Naive B cell (primary cell): ENCODE results near the gene EIF4E2. TPM values are rescaled to one million over a fixed set of nuclear protein-coding genes. Genes with fewer than 3 reads are reported as not detected.
"Not testable (repeated sequence)": the region's sequence is repeated elsewhere in the genome, so short reads cannot be mapped to it uniquely, and the experiment has no call there.

Source experiments
- ATAC-seq, 2 donors: fragments of 150-1000 bp; cut with Tn5 transposase; 2 replicates each; pipeline ENCODE4 v1.10.0; 2021; ENCODE audit warnings: low read depth in 2 of 2, mild to moderate bottlenecking in 2 of 2, moderate library complexity in 2 of 2
- DNase-seq: peaks from one replicate; pipeline ENCODE4 v3.0.0; 2022
- H3K27ac Mint-ChIP-seq, 6 donors: one replicate each; pipeline ENCODE4 v1.8.0; 2020 to 2022; ENCODE audit warnings: mild to moderate bottlenecking in 6 of 6, mixed read lengths in 6 of 6, moderate library complexity in 5 of 6, inconsistent platforms in 2 of 6
- H3K27me3 Mint-ChIP-seq, 3 donors: one replicate each; pipeline ENCODE4 v1.8.0; 2021 to 2022; ENCODE audit warnings: mixed read lengths in 3 of 3, mild to moderate bottlenecking in 1 of 3
- H3K36me3 Mint-ChIP-seq, 2 donors: one replicate each; pipeline ENCODE4 v1.8.0; 2020 to 2022; ENCODE audit warnings: mixed read lengths in 2 of 2, inconsistent platforms in 1 of 2, mild to moderate bottlenecking in 1 of 2
- H3K4me1 Mint-ChIP-seq, 3 donors: one replicate each; pipeline ENCODE4 v1.8.0; 2020 to 2022; ENCODE audit warnings: mixed read lengths in 3 of 3, inconsistent platforms in 1 of 3, mild to moderate bottlenecking in 1 of 3, moderate library complexity in 1 of 3
- H3K4me3 Mint-ChIP-seq, 8 donors: one replicate each; pipeline ENCODE4 v1.8.0; 2020 to 2022; ENCODE audit warnings: mild to moderate bottlenecking in 8 of 8, mixed read lengths in 8 of 8, moderate library complexity in 8 of 8, inconsistent platforms in 2 of 8
- H3K9me3 Mint-ChIP-seq, 7 donors: one replicate each; pipeline ENCODE4 v1.8.0; 2020 to 2022; ENCODE audit warnings: mixed read lengths in 7 of 7, mild to moderate bottlenecking in 5 of 7, inconsistent platforms in 2 of 7, moderate library complexity in 1 of 7
- polyA plus RNA-seq, 6 donors: library from polyadenylated mRNA; unstranded; fragments of 300-500 nt; fragmentation: Illumina TruSeq; gene quantifications; one replicate each; pipeline ENCODE4 v1.2.3, GENCODE V29; 2021; ENCODE audit warnings: low read depth in 6 of 6

Gene EIF4E2
- polyA plus RNA-seq, 6 donors from 2014 or later: 51.0 to 69.0 (median 63.1) TPM

- no peak overlapping the region for H3K4me3 Mint-ChIP-seq
- peaks cover 33 to 44% of the 10 kb centered on the region in 2 donors for H3K36me3 Mint-ChIP-seq
- no peak for ATAC-seq
- H3K27ac Mint-ChIP-seq: peak overlapping the region in 1 of 6 donors; percentile 24
- no peak for DNase-seq
- H3K27me3 Mint-ChIP-seq: no peaks in the 10 kb centered on the region
- no peaks in the 10 kb centered on the region for H3K9me3 Mint-ChIP-seq
- peaks cover 0 to 3% (median under 1%) of the 10 kb centered on the region in 3 donors for H3K4me1 Mint-ChIP-seq
These were observed 17.7 kb downstream of the EIF4E2 start for GRCh38 chr2:232568161-232568560.

GRCh38 chr2:232569541-232569940, 19.1 kb downstream of the EIF4E2 start:
- no peaks in the 10 kb centered on the region for H3K4me1 Mint-ChIP-seq

GRCh38 chr2:232570481-232570880, 20.0 kb downstream of the EIF4E2 start:
- H3K4me1 Mint-ChIP-seq, ATAC-seq, H3K27me3 Mint-ChIP-seq, DNase-seq, H3K9me3 Mint-ChIP-seq, H3K4me3 Mint-ChIP-seq: not testable (repeated sequence)
- Mint-ChIP-seq H3K27ac (peak overlapping the region in 1 of 6 donors; percentile 82), H3K36me3 (peaks cover 35 to 45% of the 10 kb centered on the region in 2 donors)

More at GRCh38 chr2:232569541-232569940, 19.1 kb downstream of the EIF4E2 start:
- H3K36me3 Mint-ChIP-seq: peaks cover 44 to 47% of the 10 kb centered on the region in 2 donors
- no peak overlapping the region for H3K27ac Mint-ChIP-seq
- DNase-seq: no peak
- H3K27me3 Mint-ChIP-seq: no peaks in the 10 kb centered on the region
- no peak for ATAC-seq
- H3K4me3 Mint-ChIP-seq: no peak overlapping the region
- H3K9me3 Mint-ChIP-seq: no peaks in the 10 kb centered on the region

GRCh38 chr2:232571026-232571474, 20.6 kb downstream of the EIF4E2 start:
- no peak overlapping the region for H3K27ac Mint-ChIP-seq
- H3K4me1 Mint-ChIP-seq: no peaks in the 10 kb centered on the region
- no peaks in the 10 kb centered on the region for H3K9me3 Mint-ChIP-seq
- H3K4me3 Mint-ChIP-seq: no peak overlapping the region
- peaks cover 32 to 43% of the 10 kb centered on the region in 2 donors for H3K36me3 Mint-ChIP-seq
- ATAC-seq (no peak), DNase-seq (no peak)
- H3K27me3 Mint-ChIP-seq: no peaks in the 10 kb centered on the region

- H3K36me3 Mint-ChIP-seq: peaks cover 19 to 39% of the 10 kb centered on the region in 2 donors
- H3K4me3 Mint-ChIP-seq: no peak overlapping the region
- H3K27me3 Mint-ChIP-seq: no peaks in the 10 kb centered on the region
- no peaks in the 10 kb centered on the region for H3K4me1 Mint-ChIP-seq
- no peak overlapping the region for H3K27ac Mint-ChIP-seq
- ATAC-seq (no peak), DNase-seq (no peak)
- no peaks in the 10 kb centered on the region for H3K9me3 Mint-ChIP-seq
These were observed 22.6 kb downstream of the EIF4E2 start for GRCh38 chr2:232573042-232573441.

GRCh38 chr2:232573771-232574435, 23.4 kb downstream of the EIF4E2 start:
- Mint-ChIP-seq H3K4me3 (no peak overlapping the region), H3K36me3 (peaks cover 11 to 30% of the 10 kb centered on the region in 2 donors), H3K27ac (peak overlapping the region in 2 of 6 donors; percentile 21 to 89), H3K27me3 (no peaks in the 10 kb centered on the region), H3K4me1 (no peaks in the 10 kb centered on the region), H3K9me3 (no peaks in the 10 kb centered on the region)
- DNase-seq: no peak
- no peak for ATAC-seq

GRCh38 chr2:232574674-232575403, 24.4 kb downstream of the EIF4E2 start:
- ATAC-seq (no peak), DNase-seq (no peak)
- H3K36me3 Mint-ChIP-seq: peaks cover 2 to 21% of the 10 kb centered on the region in 2 donors
- no peak overlapping the region for H3K4me3 Mint-ChIP-seq
- H3K4me1 Mint-ChIP-seq: no peaks in the 10 kb centered on the region
- no peaks in the 10 kb centered on the region for H3K27me3 Mint-ChIP-seq
- no peak overlapping the region for H3K27ac Mint-ChIP-seq
- no peaks in the 10 kb centered on the region for H3K9me3 Mint-ChIP-seq

- Mint-ChIP-seq H3K4me1 (no peaks in the 10 kb centered on the region), H3K9me3 (no peaks in the 10 kb centered on the region), H3K27ac (peak overlapping the region in 1 of 6 donors; percentile 26), H3K36me3 (peaks cover 0 to 20% of the 10 kb centered on the region in 2 donors), H3K27me3 (no peaks in the 10 kb centered on the region), H3K4me3 (no peak overlapping the region)
- no peak for ATAC-seq
- no peak for DNase-seq
These were observed 24.9 kb downstream of the EIF4E2 start for GRCh38 chr2:232575404-232575746.

- peaks cover 10 to 33% of the 10 kb centered on the region in 2 donors for H3K36me3 Mint-ChIP-seq
These were observed 26.5 kb downstream of the EIF4E2 start for GRCh38 chr2:232576995-232577394.

GRCh38 chr2:232577841-232578240, 27.4 kb downstream of the EIF4E2 start:
- H3K4me1 Mint-ChIP-seq: no peaks in the 10 kb centered on the region
- no peak for ATAC-seq
- no peak overlapping the region for H3K27ac Mint-ChIP-seq
- no peaks in the 10 kb centered on the region for H3K27me3 Mint-ChIP-seq
- DNase-seq: no peak
- H3K9me3 Mint-ChIP-seq: no peaks in the 10 kb centered on the region
- H3K36me3 Mint-ChIP-seq: peaks cover 19 to 41% of the 10 kb centered on the region in 2 donors
- no peak overlapping the region for H3K4me3 Mint-ChIP-seq

More at GRCh38 chr2:232576995-232577394, 26.5 kb downstream of the EIF4E2 start:
- H3K4me1 Mint-ChIP-seq: no peaks in the 10 kb centered on the region
- ATAC-seq (no peak), DNase-seq (no peak)
- no peaks in the 10 kb centered on the region for H3K27me3 Mint-ChIP-seq
- H3K4me3 Mint-ChIP-seq: no peak overlapping the region
- H3K27ac Mint-ChIP-seq: peak overlapping the region in 1 of 6 donors; percentile 22
- H3K9me3 Mint-ChIP-seq: no peaks in the 10 kb centered on the region

GRCh38 chr2:232578626-232579025, 28.1 kb downstream of the EIF4E2 start:
- no peaks in the 10 kb centered on the region for H3K4me1 Mint-ChIP-seq
- no peaks in the 10 kb centered on the region for H3K27me3 Mint-ChIP-seq
- peaks cover 0 to 1% (median 0%) of the 10 kb centered on the region in 7 donors for H3K9me3 Mint-ChIP-seq
- H3K27ac Mint-ChIP-seq: no peak overlapping the region
- no peak overlapping the region for H3K4me3 Mint-ChIP-seq
- DNase-seq (no peak), ATAC-seq (no peak)
- H3K36me3 Mint-ChIP-seq: peaks cover 24 to 44% of the 10 kb centered on the region in 2 donors

- H3K9me3 Mint-ChIP-seq: peaks cover 0 to 1% (median 0%) of the 10 kb centered on the region in 7 donors
These were observed 30.1 kb downstream of the EIF4E2 start for GRCh38 chr2:232580648-232580981.

GRCh38 chr2:232581725-232582124, 31.2 kb downstream of the EIF4E2 start:
- Mint-ChIP-seq H3K36me3 (peaks cover 29 to 33% of the 10 kb centered on the region in 2 donors), H3K27me3 (no peaks in the 10 kb centered on the region), H3K4me1 (no peaks in the 10 kb centered on the region), H3K27ac (peak overlapping the region in 1 of 6 donors; percentile 15), H3K4me3 (no peak overlapping the region), H3K9me3 (peaks cover 0 to 1% (median 0%) of the 10 kb centered on the region in 7 donors)
- DNase-seq (no peak), ATAC-seq (no peak)

More at GRCh38 chr2:232580648-232580981, 30.1 kb downstream of the EIF4E2 start:
- H3K4me3 Mint-ChIP-seq: no peak overlapping the region
- H3K27me3 Mint-ChIP-seq: no peaks in the 10 kb centered on the region
- no peaks in the 10 kb centered on the region for H3K4me1 Mint-ChIP-seq
- peak overlapping the region in 1 of 6 donors; percentile 76 for H3K27ac Mint-ChIP-seq
- DNase-seq: no peak
- H3K36me3 Mint-ChIP-seq: peaks cover 29 to 33% of the 10 kb centered on the region in 2 donors
- no peak for ATAC-seq

- peak overlapping the region in 1 of 6 donors; percentile 50 for H3K27ac Mint-ChIP-seq
- peaks cover 29 to 33% of the 10 kb centered on the region in 2 donors for H3K36me3 Mint-ChIP-seq
- DNase-seq: no peak
- ATAC-seq: no peak
- peaks cover 0 to 1% (median 0%) of the 10 kb centered on the region in 7 donors for H3K9me3 Mint-ChIP-seq
- H3K4me1 Mint-ChIP-seq: no peaks in the 10 kb centered on the region
- H3K27me3 Mint-ChIP-seq: no peaks in the 10 kb centered on the region
- H3K4me3 Mint-ChIP-seq: no peak overlapping the region
These were observed 33.7 kb downstream of the EIF4E2 start for GRCh38 chr2:232584238-232584637.
